HG03378 (cell line): Measurements from ENCODE around the gene CDH5.
"Not testable (repeated sequence)": the region's sequence is repeated elsewhere in the genome, so short reads cannot be mapped to it uniquely, and the experiment has no call there.

Experiments used
- ATAC-seq: cut with Tn5 transposase; IDR thresholded peaks from one replicate; pipeline ENCODE4 v1.9.1; 2021; ENCODE audit warnings: mild to moderate bottlenecking, moderate library complexity; ENCODE audit not compliant: unreplicated experiment

The CDH5 gene

GRCh38 chr16:66435896-66436295 is 69.4 kb downstream of the CDH5 start:
- no peak for ATAC-seq

GRCh38 chr16:66437391-66437945 is 71.0 kb downstream of the CDH5 start:
- ATAC-seq = no peak

GRCh38 chr16:66438536-66438935 is 72.0 kb downstream of the CDH5 start:
- no peak for ATAC-seq

GRCh38 chr16:66439051-66439730 is 72.7 kb downstream of the CDH5 start:
- ATAC-seq = no peak

- no peak for ATAC-seq
Observed at GRCh38 chr16:66440271-66440802, 73.8 kb downstream of the CDH5 start.

GRCh38 chr16:66440970-66441369 is 74.5 kb downstream of the CDH5 start:
- no peak for ATAC-seq

GRCh38 chr16:66441586-66442375 is 75.3 kb downstream of the CDH5 start:
- no peak for ATAC-seq

GRCh38 chr16:66442502-66443268 is 76.2 kb downstream of the CDH5 start:
- no peak for ATAC-seq

- no peak for ATAC-seq
Observed at GRCh38 chr16:66443269-66443652, 76.8 kb downstream of the CDH5 start.

GRCh38 chr16:66444049-66444481 is 77.6 kb downstream of the CDH5 start:
- ATAC-seq = no peak

- no peak for ATAC-seq
Observed at GRCh38 chr16:66446737-66447136, 80.2 kb downstream of the CDH5 start.

GRCh38 chr16:66447491-66447890 is 81.0 kb downstream of the CDH5 start:
- ATAC-seq = no peak

GRCh38 chr16:66451548-66451947 is 85.1 kb downstream of the CDH5 start:
- no peak for ATAC-seq

- ATAC-seq = not testable (repeated sequence)
Observed at GRCh38 chr16:66453230-66453629, 86.7 kb downstream of the CDH5 start.
